Measurements from ENCODE around the gene DPH3.

- TF ChIP-seq MXD4 (CRISPR knock-in tag; IDR thresholded peaks at IDR 0.05; ENCODE audit: borderline replicate concordance) (no peak), TEAD4 (CRISPR knock-in tag; IDR thresholded peaks at IDR 0.05) (no peak), CTCF (IDR thresholded peaks at IDR 0.05) (no peak), ESRRA (CRISPR knock-in tag; IDR thresholded peaks at IDR 0.05; ENCODE audit: borderline replicate concordance) (no peak), E2F5 (CRISPR knock-in tag; IDR thresholded peaks at IDR 0.05) (no peak), NR3C1 (CRISPR knock-in tag; conservative IDR thresholded peaks at IDR 0.05; ENCODE audit: low read depth) (no peak), FOXJ3 (CRISPR knock-in tag; IDR thresholded peaks at IDR 0.05; ENCODE audit: borderline replicate concordance) (no peak), JUN (CRISPR knock-in tag; IDR thresholded peaks at IDR 0.05) (no peak), MLX (CRISPR knock-in tag; IDR thresholded peaks at IDR 0.05) (no peak), MAX (CRISPR knock-in tag; IDR thresholded peaks at IDR 0.05) (no peak), FOXP4 (CRISPR knock-in tag; IDR thresholded peaks at IDR 0.05) (no peak), ZSCAN18 (CRISPR knock-in tag; IDR thresholded peaks at IDR 0.05) (no peak), SP1 (CRISPR knock-in tag; conservative IDR thresholded peaks at IDR 0.05) (no peak)
Measured at GRCh38 chr3:16300881-16301359, 36.2 kb upstream of the DPH3 start.
